HS-5 (cell line): ENCODE results near the gene SIRT3.
"Not testable (repeated sequence)": the region's sequence is repeated elsewhere in the genome, so short reads cannot be mapped to it uniquely, and the experiment has no call there.

Experiments
- DNase-seq: peaks from one replicate; pipeline ENCODE4 v3.0.0-alpha.2; 2012; ENCODE audit warnings: low read depth

SIRT3 gene

DNA sequence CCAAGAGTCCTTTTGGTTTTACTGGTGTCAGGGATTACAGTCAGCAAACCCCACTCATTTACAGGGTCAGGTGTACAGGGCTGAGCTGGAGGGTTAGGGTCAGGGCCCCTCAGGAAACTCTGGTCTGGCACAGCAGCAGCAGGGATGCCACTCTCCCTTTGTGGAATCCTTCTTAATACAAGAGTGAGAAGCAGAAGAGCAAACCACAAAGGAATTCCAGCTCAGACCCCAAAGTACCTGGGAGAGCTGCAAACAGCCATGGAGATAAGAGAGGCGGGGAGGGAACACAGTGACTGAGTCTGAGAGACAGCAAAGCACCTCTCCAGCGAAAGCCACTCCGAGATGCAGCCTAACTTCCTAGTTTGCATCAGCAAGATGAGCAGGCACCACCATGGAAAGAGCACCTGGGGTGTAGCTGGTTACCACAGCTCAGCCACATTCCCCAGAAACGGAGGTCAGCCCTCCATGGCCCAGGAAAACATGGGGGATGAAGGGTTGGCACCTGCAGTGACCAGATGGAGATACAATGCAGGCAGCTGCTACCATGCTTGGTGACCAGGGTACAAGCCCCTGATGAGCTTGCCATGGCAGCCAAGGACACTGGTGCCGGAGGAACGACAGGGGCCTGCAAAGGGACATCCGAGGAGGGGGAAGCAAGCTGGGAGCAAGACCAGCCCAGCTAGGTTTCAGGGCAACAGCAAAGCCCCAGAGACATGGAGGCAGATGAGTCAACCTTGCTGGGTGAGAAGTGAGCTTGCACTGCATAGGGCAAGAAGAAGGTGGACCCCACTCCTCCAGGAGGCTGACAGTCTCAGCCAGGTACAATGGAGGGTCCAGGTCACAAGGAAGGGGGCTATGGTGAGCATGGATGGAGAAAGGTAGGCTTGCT is 32.8 kb downstream of the SIRT3 start:
- DNase-seq = no peak

DNA sequence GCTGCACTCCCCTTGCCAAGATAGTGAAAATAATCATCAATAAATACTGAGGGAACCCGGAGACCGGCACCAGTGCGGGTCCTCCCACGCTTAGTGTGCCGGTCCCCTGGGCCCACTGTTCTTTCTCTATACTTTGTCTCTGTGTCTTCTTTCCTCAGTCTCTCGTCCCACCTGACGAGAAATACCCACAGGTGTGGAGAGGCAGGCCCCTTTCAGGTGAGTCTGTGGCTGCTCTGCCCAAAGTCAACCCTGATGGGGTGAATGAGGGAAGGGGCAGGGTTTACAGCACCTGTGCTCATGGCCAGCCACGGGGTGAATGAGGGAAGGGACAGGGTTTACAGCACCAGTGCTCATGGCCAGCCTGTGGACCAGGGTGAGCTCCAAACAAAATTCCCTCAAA is 33.7 kb downstream of the SIRT3 start:
- no peak for DNase-seq

DNA sequence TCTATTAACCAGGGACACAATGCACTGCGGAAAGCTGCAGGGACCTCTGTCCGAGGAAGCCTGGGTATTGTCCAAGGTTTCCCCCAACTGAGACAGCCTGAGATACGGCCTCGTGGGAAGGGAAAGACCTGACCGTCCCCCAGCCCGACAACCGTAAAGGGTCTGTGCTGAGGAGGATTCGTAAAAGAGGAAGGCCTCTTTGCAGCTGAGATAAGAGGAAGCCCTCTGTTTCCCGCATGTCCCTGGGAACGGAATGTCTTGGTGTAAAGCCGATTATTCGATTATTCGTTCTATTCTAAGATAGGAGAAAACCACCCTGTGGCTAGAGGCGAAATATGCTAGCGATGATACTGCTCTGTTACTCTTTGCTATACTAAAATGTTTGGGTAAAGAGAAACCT is 34.2 kb downstream of the SIRT3 start:
- no peak for DNase-seq

DNA sequence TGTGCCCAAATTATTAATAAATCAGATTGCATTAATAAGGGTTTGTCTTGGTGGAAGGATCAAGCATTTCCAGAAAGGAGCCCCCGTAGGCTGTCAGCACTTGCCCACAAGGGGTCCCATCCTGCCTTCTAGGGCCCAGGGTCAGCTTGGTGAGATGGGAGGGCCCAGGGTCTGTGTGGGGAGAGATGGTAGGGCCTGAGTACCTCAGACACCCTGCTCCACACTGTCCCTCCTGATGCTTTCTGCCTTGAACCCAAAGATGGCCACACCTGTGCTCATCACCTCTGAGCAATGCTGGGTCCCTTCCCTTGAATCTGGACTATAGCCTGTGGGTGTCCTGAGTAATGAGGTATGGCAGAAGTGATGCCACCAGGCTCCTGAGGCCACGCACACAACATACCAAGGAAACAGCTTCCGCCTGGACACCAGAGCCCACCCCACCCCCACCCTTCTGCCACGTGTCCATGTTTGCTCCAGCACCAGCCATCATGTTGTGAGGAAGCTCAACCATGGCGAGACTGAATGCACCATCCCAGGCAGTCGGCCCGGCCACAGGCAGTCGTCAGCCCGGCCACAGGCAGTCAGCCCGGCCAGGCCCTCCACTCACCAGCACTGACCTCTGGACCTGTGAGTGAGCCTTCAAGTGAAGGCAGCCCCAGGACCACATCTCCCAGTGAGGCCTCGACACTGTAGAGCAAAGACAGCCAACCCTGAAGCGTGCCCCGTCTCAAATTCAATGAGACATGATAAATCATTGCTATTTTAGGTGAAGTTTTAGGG is 35.7 kb downstream of the SIRT3 start:
- DNase-seq = no peak

DNA sequence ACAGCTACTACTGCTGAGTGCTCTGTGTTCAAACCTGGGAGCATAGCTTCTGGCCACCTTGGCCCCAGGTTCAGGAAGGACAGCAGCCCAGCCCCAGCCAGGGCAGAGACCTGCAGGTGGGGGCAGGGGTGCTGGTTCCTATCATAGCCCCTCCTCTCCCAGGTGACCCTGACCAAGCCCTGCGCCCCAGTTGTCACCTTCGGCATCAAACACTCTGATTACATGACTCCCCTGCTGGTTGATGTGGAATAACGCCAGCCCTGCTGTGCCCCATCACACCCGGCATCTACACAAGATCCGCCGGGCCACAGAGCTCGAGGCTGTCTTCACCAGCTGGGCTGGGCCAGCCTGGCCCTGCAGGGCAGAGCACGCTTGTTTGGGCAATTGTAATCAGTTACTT is 36.4 kb downstream of the SIRT3 start:
- DNase-seq = no peak

DNA sequence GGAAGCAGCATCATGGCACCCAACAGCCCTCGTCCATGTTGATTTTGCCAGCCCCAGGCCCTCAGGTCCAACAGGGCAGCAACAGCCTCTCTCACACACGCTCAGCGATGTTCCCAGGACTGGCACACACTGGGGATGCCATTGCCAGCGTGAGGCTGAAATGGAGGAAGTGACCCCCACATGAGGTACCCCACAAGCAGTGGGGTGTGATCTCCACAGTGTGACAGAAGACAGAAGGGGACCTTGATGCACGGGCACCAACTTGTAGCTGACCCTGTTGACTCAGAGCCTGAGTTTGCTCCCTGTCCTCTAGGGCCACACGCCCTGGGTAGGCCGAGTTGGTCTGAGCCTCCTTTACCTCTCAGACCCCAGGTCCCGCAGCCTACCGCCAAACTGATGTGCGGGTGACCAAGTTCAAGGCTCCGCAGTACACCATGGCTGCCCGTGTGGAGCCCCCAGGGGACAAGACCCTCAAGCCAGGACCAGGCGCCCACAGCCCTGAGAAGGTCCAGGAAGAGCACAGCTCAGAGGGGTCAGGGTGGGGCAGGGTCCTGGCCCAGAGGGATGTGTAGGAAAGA is 37.0 kb downstream of the SIRT3 start:
- DNase-seq = no peak

DNA sequence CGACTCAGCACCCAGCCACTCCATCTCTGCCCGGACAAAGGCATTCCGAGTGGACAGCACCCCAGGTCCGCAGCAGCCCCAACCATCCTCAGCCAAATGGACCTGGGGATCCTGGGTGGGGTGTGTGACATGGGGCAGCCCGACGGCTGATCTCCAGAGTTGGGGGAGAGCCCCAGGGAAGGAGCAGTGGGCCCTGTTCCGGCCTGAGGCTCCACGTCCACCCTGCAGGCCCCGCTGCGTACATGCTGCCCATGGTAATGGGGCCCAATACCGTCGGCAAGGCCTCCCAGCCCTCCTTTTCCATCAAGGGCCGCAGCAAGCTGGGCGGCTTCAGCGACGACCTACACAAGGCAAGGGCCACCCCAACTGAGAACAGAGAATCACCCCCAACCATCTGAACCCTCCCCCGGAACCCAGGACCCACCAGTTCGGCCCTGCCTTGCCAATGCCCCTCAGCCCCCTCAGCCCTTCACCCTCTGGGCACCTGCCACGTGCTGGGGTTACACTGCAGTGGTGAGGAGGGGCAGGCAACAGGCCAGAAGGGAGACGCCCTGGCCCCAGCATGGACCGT is 37.8 kb downstream of the SIRT3 start:
- DNase-seq = no peak

DNA sequence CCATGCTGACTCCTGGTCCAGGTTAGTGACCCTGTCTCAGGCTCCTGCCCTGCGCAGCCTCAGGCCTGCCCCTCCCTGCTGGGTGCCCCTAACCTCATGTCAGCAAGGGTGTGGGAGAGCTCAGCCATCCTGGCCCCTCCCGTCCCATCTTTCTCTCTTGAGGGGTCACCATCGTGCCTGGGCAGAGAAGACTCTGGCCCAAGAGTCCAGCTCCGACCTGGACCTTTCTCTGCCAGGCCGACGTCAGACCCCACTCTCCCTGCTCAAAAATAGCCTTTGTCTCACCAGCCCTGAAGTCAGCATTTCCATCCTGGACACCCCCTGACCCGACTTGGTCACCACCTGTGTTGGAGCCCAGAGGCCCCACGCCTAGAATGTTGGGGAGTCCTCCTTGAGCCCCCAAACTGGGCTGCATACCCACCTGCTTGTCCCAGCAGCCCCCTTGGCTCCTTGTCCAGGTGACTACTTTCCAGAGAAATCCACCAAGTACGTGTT is 38.4 kb downstream of the SIRT3 start:
- no peak for DNase-seq

DNA sequence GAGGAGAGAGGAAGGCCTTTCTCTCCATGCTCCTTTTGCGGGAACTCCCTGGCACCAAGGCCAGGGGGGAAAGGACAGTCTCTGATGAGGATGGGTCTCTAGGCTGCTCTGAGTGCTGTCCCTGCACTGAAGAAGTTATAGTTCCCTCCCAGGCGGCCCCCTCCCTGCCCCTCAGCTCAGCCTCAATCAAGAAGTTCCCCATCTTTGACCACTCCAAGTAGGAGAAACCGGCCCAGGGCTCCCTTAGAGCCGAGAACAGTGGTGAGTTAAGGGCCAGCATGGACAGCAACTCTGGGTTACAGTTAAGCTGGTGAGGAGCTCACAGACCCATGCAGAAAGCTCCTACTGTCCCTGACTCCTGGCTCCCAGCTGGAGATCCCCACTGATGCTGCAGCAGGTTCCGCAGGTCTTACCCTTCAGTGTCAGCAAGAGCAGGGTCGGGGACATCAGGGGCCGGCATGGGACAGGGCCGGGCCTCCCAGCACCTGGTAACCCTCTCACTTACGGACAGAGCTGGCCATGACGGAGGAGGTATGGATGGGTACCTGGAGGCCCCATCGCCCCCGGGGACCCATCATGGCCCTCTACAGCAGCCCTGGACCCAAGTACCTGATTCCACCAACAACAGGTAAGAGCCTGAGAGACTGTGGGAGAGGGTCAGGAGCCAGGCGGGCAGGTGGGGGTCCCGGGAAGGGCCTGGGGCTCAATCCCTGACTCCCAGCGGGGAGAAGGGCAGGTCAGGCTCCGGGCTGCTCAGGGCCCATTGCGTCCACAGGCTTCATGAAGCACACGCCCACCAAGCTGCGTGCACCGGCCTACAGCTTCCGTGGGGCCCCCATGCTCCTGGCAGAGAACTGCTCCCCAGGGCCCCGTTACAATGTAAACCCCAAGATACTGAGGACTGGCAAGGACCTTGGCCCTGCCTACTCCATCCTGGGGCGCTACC is 39.1 kb downstream of the SIRT3 start:
- no peak for DNase-seq

DNA sequence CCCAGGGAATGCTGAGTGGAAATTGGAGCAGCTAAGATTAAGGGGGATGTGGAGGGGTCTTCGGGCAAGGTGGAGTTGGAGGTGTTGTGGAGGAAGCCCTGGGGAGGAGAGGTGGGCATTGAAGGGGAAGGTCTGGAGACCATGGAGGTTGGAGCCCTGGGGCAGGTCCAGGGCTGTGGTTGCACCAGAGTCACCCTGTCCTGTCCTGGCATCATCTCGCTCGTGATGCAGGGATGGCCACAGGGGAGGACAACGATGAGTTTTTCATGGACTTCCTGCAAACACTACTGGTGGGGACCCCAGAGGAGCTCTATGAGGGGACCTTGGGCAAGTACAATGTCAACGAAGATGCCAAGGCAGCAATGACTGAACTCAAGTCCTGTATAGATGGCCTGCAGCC is 42.7 kb downstream of the SIRT3 start:
- DNase-seq = not testable (repeated sequence)

DNA sequence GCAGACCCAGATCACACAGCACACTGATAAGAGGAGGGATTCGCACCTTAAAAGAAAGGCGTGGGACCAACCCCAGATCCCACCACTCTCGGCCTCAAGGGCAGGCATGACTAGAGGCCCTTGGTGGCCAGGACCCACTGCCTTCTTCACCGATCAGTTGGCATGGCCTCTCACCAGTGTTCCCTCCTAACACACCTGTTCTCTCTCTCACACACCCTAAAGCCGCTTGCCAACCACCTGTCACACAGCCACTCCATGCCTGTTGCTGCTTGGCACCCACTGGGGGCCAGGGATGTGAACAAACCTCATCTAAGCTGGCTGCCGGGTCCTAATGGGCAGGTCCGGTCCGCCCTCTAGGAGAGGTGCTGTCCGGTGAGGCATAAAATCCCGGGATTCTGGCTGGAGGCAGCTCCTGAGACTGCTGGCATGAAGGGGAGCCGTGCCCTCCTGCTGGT is 43.4 kb downstream of the SIRT3 start, which contains the start of gene SCGB1C1:
TSS of gene SCGB1C1 (plus strand) at position 405 of the 455 bp plus-strand sequence. CDS start at position 427, 22 bp downstream.
- DNase-seq = not testable (repeated sequence)

DNA sequence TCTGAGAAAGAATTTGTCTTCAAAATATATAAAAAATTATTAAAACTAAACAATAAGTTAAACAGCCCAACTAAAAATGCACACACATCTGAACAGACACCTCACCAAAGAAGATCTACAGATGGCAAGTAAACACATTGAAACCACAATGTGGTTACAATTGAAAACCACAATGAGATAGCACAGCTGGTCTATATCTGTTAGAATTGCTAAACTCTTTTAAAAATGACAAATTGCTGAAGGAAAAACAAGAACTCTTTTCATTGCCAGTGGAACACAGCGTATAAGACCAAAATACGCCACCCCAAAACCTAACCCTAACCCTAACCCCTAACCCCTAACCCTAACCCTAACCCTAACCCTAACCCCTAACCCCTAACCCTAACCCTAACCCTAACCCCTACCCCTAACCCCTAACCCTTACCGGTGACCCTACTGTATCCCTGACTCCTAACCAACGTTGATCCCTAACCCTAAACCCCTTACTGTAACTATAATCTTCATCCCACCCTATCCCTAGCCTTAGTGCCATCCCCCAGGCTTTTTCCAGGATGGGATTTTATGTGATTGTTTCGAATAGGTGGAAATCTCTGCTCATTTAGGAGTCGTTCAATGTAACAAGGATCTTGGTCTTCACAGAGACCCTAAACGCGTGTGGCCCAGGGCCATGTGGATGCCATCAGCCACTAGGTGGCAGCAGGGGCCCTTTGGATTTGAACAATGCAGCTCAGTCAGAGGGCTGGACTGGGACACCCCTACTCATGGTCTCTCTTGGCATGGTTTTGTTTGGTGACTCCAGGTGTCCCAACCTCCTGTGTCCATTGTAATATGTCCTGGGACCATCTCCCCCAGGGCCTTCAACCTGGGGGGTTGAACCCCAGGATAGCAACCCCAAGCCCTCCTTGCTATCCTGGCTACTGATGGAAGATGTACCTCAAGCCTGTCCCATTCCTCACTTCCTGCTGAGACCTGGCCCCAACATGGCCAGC is 44.4 kb downstream of the SIRT3 start:
- not testable (repeated sequence) for DNase-seq

DNA sequence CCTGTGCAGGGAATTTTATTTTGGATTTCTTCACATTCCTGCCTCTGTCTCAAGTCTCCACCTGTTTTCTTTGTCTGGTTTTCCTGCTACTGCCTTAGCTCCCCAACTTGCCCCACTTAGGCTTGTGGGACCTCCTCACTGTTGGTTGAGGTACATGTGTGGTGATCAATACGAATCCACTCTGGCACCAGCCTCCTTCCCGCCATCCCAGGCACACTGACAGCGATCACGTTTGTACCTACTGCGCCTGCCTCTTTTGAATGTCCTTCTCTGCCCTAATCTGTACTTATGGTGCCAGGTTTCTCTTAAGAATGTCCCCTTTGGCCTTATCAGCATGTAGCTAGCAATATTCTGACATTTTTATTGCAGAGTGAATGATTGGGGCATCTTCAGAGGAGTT is 45.6 kb downstream of the SIRT3 start:
- DNase-seq = not testable (repeated sequence)

DNA sequence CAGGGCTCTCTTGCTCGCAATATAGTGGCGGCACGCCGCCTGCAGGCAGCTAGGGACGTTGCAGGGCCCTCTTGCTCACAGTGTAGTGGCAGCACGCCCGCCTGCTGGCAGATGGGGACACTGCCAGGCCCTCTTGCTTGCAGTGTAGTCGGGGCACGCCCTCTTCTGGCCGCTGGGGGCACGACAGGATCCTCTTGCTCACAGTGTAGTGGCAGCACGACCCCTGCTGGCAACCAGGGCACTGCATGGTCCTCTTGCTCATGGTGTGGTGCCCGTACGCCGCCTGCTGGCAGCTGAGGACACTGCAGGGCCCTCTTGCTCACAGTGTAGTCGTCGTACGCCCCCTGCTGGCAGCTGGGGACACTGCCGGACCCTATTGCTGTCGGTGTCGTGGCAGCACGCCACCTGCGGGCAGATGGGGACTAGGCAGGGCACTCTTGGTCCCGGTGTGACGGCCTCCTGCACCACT is 46.3 kb downstream of the SIRT3 start:
- DNase-seq = not testable (repeated sequence)

DNA sequence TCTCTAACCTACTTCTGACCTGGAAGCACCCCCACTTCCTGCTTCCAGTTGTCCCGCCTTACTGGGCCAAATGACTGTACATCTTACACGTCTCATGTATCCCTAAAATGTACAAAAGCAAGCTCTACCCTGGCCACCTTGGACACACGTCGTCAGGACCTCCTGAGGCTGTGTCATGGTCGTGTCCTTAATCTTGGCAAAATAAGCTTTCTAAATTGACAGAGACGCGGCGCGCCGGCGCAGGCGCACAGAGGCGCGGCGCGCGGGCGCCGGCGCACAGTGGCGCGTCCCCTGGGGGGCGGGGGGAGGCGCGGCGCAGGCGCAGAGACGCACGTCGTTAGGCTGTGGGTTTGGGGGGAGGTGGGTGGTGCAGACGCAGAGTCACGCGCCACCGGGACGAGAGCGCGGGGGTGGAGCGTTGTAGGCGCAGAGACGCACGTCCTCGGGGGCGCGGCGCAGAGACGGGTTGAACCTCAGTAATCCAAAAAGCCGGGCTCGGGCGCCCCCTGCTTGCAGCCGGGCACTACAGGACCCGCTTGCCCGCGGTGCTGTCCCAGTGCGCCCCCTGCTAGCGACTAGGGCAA is 46.9 kb downstream of the SIRT3 start:
- DNase-seq = not testable (repeated sequence)

DNA sequence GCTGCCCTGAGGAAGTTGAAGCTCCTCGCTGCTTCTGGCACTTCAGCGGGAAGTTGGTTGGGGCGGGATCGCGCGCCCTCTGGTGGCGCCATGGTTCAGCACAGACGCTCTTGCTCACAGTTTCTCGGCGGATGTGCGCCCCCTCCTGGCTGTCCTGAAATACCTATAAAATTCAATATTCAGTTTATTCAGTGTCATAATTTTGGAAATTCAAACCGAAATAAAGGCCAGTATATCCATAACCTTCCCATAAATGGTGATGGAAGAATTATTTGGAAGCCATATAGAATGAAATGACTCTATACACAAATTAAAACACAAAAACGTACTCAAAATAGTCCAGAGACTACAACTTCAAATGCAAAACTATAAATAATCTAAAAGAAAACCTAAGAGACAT is 55.9 kb downstream of the SIRT3 start:
- not testable (repeated sequence) for DNase-seq
